GM13976 (cell line): ENCODE results near the gene PKHD1.

ENCODE experiments used
- DNase-seq: peaks from one replicate; pipeline ENCODE4 v3.0.0; 2012; ENCODE audit warnings: low spot score
- in situ Hi-C: fragments of 300-500 bp; cut with MboI; formaldehyde crosslinking; loops from one replicate; pipeline ENCODE4 v1.12.0; 2022; ENCODE audit warnings: low sequenced_read_pairs, mixed read lengths, inconsistent platforms; ENCODE audit not compliant: unreplicated experiment
- TF ChIP-seq, protein P1 (sequence below): IDR thresholded peaks from 2 replicates; pipeline ENCODE4 v1.5.1; 2012; ENCODE audit warnings: borderline replicate concordance, mild to moderate bottlenecking; ENCODE audit not compliant: insufficient read depth; ENCODE audit errors: extremely low read depth, missing control alignments, control extremely low read depth

PKHD1 gene

GRCh38 chr6:51792273-51793030 is 295.0 kb downstream of the PKHD1 start:
- TF ChIP-seq, protein P1, sequence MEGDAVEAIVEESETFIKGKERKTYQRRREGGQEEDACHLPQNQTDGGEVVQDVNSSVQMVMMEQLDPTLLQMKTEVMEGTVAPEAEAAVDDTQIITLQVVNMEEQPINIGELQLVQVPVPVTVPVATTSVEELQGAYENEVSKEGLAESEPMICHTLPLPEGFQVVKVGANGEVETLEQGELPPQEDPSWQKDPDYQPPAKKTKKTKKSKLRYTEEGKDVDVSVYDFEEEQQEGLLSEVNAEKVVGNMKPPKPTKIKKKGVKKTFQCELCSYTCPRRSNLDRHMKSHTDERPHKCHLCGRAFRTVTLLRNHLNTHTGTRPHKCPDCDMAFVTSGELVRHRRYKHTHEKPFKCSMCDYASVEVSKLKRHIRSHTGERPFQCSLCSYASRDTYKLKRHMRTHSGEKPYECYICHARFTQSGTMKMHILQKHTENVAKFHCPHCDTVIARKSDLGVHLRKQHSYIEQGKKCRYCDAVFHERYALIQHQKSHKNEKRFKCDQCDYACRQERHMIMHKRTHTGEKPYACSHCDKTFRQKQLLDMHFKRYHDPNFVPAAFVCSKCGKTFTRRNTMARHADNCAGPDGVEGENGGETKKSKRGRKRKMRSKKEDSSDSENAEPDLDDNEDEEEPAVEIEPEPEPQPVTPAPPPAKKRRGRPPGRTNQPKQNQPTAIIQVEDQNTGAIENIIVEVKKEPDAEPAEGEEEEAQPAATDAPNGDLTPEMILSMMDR, result no peak
- in situ Hi-C loops, result no loop called here
- no peak for DNase-seq

GRCh38 chr6:51790946-51791345 is 296.5 kb downstream of the PKHD1 start:
- TF ChIP-seq, protein P1, result no peak
- in situ Hi-C loops, result no loop called here
- DNase-seq, result no peak

DNA sequence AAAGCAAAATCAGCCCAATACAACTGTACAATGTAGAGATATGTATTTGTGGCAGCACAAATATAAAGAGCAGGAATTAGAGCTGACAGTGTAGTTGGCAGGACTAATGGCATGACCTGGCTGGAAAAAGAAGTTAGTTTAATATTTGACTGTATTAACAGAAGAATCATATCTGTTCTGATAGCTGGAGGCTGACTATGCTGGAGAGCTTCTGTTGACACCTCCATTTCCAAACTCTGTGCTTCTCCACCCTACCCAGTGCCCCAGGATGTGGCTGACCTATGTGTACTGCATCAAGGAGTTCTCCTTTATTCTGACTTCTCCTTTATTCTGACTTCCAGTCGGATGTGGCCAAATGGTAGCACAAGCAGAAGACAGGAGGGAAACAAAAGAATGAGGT is 299.3 kb downstream of the PKHD1 start:
- DNase-seq, result no peak
- in situ Hi-C loops, result no loop called here

GRCh38 chr6:51778666-51779065 is 308.7 kb downstream of the PKHD1 start:
- TF ChIP-seq, protein P1, result no peak
- no peak for DNase-seq
- in situ Hi-C loops, result no loop called here

More for the DNA sequence above, 299.3 kb downstream of the PKHD1 start:
- TF ChIP-seq, protein P1, result no peak

DNA sequence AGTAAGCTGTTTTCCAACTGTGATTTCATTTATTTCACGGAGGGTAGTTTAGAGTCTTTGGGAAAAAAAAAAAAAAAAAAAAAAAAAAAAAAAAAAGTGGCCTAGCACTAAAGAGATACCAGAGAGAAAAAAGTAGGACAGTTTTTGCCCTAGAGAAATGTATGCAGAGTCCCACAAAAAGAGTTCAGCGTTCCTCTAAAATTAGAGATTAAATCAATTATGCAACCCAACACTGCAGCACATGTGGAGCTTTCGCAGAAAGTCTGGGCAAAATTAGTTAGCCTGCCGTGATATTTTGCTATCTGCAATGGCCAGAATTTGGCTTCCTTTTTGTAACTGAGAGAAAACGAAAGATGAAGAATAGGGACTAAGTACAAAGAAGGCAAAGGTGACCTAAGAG is 309.8 kb downstream of the PKHD1 start:
- no peak for DNase-seq
- in situ Hi-C loops, result no loop called here
- TF ChIP-seq, protein P1, result no peak

DNA sequence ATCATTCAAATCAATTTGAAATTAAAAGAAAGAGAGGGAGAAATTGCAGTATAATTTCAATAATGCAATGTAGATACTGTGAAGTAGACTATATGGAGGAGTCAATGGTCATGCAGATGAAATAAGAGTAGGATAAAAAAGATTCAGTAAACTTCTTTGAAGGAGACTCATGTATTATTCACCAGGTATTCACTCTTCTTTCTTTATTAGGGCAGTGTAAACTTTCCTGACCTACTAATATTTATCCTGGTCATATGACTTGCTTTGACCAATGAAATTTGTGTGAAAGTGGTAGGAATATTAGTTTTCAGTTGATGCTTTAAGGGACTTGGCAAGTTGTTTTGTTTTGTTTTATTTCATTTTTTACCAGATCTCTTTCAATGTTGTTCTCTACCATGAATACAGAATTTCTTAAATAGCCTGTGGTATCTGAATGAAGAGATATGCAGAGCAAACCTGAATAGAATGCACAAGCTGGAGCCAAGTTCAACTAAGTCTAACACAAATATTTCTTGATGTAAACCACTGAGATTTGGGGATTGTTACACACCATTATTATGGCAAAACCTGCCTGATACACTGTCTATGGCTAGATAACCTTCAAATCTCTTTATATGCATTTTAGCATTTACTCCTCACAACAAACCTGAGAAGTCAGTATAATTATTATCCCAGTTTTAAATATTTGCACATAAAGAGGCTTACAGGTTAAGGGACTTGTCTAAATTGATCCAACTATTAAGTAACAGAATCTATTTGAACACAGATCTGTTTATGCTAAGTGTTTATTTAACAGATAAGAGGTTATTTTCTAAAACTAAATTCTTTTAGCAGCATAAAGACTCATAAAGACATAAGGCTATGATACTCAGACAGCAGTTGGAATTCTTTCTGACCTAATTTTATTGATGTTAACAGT is 311.2 kb downstream of the PKHD1 start:
- no peak for DNase-seq
- in situ Hi-C loops, result no loop called here
- TF ChIP-seq, protein P1, result no peak
